WTC11 (cell line): Measurements from ENCODE around the gene RNPEPL1. TPM values are rescaled to one million over a fixed set of nuclear protein-coding genes. Genes with fewer than 3 reads are reported as not detected.

ENCODE experiments used
- CREB1 ChIP-seq: sonication (generic); formaldehyde crosslinking; IDR thresholded peaks from 2 replicates; pipeline ENCODE4 v1.8.0; 2023; ENCODE audit warnings: mild to moderate bottlenecking, missing genetic modification reagents
- CREM ChIP-seq: sonication (generic); formaldehyde crosslinking; IDR thresholded peaks from 2 replicates; pipeline ENCODE4 v1.8.1; 2022; ENCODE audit warnings: mild to moderate bottlenecking, missing genetic modification reagents, moderate library complexity
- EMX1 ChIP-seq: fragments of 250-450 bp; sonication (Bioruptor Pico); IDR thresholded peaks from 2 replicates; pipeline ENCODE4 v1.8.0; 2021; ENCODE audit warnings: mild to moderate bottlenecking
- ESRRA ChIP-seq: sonication (generic); formaldehyde crosslinking; IDR thresholded peaks from 2 replicates; pipeline ENCODE4 v1.8.1; 2022; ENCODE audit warnings: mild to moderate bottlenecking, missing genetic modification reagents, borderline replicate concordance
- FOXJ3 ChIP-seq: sonication (generic); formaldehyde crosslinking; IDR thresholded peaks from 2 replicates; pipeline ENCODE4 v1.9.0; 2021; ENCODE audit warnings: missing genetic modification reagents, mild to moderate bottlenecking, borderline replicate concordance
- GRHL2 ChIP-seq: fragments of 250-450 bp; sonication (Bioruptor Pico); IDR thresholded peaks from 2 replicates; pipeline ENCODE4 v1.8.0; 2022; ENCODE audit warnings: mild to moderate bottlenecking, moderate library complexity; ENCODE audit not compliant: insufficient replicate concordance, severe bottlenecking
- HMGA2 ChIP-seq: fragments of 250-450 bp; sonication (Bioruptor Pico); IDR thresholded peaks from 2 replicates; pipeline ENCODE4 v1.4.0; 2021; ENCODE audit warnings: mild to moderate bottlenecking, moderate library complexity
- JAZF1 ChIP-seq: fragments of 250-450 bp; sonication (Bioruptor Pico); IDR thresholded peaks from 2 replicates; pipeline ENCODE4 v1.9.0; 2021; ENCODE audit warnings: moderate library complexity, mild to moderate bottlenecking, inconsistent platforms
- JUN ChIP-seq: sonication (generic); formaldehyde crosslinking; IDR thresholded peaks from 2 replicates; pipeline ENCODE4 v1.8.0; 2023; ENCODE audit warnings: mild to moderate bottlenecking, missing genetic modification reagents
- NFATC4 ChIP-seq: fragments of 250-450 bp; sonication (Bioruptor Pico); IDR thresholded peaks from 2 replicates; pipeline ENCODE4 v1.9.0; 2021; ENCODE audit warnings: mild to moderate bottlenecking
- NR1H2 ChIP-seq: sonication (generic); formaldehyde crosslinking; IDR thresholded peaks from 2 replicates; pipeline ENCODE4 v1.9.0; 2021; ENCODE audit warnings: mild to moderate bottlenecking, moderate library complexity, missing genetic modification reagents
- PRRX2 ChIP-seq: fragments of 250-450 bp; sonication (Bioruptor Pico); IDR thresholded peaks from 2 replicates; pipeline ENCODE4 v1.8.0; 2021; ENCODE audit warnings: mild to moderate bottlenecking
- SMAD4 ChIP-seq: sonication (generic); formaldehyde crosslinking; IDR thresholded peaks from 2 replicates; pipeline ENCODE4 v1.8.0; 2022; ENCODE audit warnings: mild to moderate bottlenecking, missing genetic modification reagents
- TEAD1 ChIP-seq: sonication (generic); formaldehyde crosslinking; IDR thresholded peaks from 2 replicates; pipeline ENCODE4 v1.8.0; 2022; ENCODE audit warnings: mild to moderate bottlenecking, missing genetic modification reagents
- ZNF138 ChIP-seq: sonication (generic); formaldehyde crosslinking; conservative IDR thresholded peaks from 2 replicates; pipeline ENCODE4 v1.8.1; 2022; ENCODE audit warnings: mild to moderate bottlenecking, moderate library complexity, missing genetic modification reagents
- ZNF396 ChIP-seq: fragments of 250-450 bp; sonication (Bioruptor Pico); IDR thresholded peaks from 2 replicates; pipeline ENCODE4 v1.8.0; 2021; ENCODE audit warnings: mild to moderate bottlenecking, moderate library complexity, borderline replicate concordance
- total RNA-seq: library from RNA; stranded (reverse); gene quantifications from 3 replicates; pipeline ENCODE4 v1.2.3, GENCODE V29; 2021
- TF ChIP-seq, protein P1 (sequence below): sonication (generic); formaldehyde crosslinking; IDR thresholded peaks from 2 replicates; pipeline ENCODE4 v1.8.0; 2023; ENCODE audit warnings: mild to moderate bottlenecking, missing genetic modification reagents
- TF ChIP-seq, protein P2 (sequence below): sonication (generic); formaldehyde crosslinking; IDR thresholded peaks from 2 replicates; pipeline ENCODE4 v1.8.1; 2022; ENCODE audit warnings: mild to moderate bottlenecking, moderate library complexity, missing genetic modification reagents
- TF ChIP-seq, protein P3 (sequence below): sonication (generic); formaldehyde crosslinking; IDR thresholded peaks from 2 replicates; pipeline ENCODE4 v1.8.0; 2022; ENCODE audit warnings: mild to moderate bottlenecking, missing genetic modification reagents
- TF ChIP-seq, protein P4 (sequence below): sonication (generic); formaldehyde crosslinking; IDR thresholded peaks from 2 replicates; pipeline ENCODE4 v1.8.1; 2023; ENCODE audit warnings: mild to moderate bottlenecking, missing genetic modification reagents, moderate library complexity
- TF ChIP-seq, protein P5 (sequence below): fragments of 250-450 bp; sonication (Bioruptor Pico); IDR thresholded peaks from 2 replicates; pipeline ENCODE4 v1.9.0; 2021; ENCODE audit warnings: mild to moderate bottlenecking
- TF ChIP-seq, protein P6 (sequence below): sonication (generic); formaldehyde crosslinking; IDR thresholded peaks from 2 replicates; pipeline ENCODE4 v1.8.0; 2023; ENCODE audit warnings: missing genetic modification reagents
- TF ChIP-seq, protein P7 (sequence below): sonication (generic); formaldehyde crosslinking; IDR thresholded peaks from 2 replicates; pipeline ENCODE4 v1.8.1; 2022; ENCODE audit warnings: low read depth, missing genetic modification reagents, borderline replicate concordance
- TF ChIP-seq, protein P8 (sequence below): sonication (generic); formaldehyde crosslinking; IDR thresholded peaks from 2 replicates; pipeline ENCODE4 v1.8.1; 2023; ENCODE audit warnings: mild to moderate bottlenecking, missing genetic modification reagents, moderate library complexity
- TF ChIP-seq, protein P9 (sequence below): sonication (generic); formaldehyde crosslinking; IDR thresholded peaks from 2 replicates; pipeline ENCODE4 v1.8.1; 2023; ENCODE audit warnings: mild to moderate bottlenecking, moderate library complexity, missing genetic modification reagents
- TF ChIP-seq, protein P10 (sequence below): sonication (generic); formaldehyde crosslinking; conservative IDR thresholded peaks from 2 replicates; pipeline ENCODE4 v1.8.1; 2022; ENCODE audit warnings: mild to moderate bottlenecking, missing genetic modification reagents

The RNPEPL1 gene
- total RNA-seq, 1 experiment from 2014 or later = 18.8 TPM

DNA sequence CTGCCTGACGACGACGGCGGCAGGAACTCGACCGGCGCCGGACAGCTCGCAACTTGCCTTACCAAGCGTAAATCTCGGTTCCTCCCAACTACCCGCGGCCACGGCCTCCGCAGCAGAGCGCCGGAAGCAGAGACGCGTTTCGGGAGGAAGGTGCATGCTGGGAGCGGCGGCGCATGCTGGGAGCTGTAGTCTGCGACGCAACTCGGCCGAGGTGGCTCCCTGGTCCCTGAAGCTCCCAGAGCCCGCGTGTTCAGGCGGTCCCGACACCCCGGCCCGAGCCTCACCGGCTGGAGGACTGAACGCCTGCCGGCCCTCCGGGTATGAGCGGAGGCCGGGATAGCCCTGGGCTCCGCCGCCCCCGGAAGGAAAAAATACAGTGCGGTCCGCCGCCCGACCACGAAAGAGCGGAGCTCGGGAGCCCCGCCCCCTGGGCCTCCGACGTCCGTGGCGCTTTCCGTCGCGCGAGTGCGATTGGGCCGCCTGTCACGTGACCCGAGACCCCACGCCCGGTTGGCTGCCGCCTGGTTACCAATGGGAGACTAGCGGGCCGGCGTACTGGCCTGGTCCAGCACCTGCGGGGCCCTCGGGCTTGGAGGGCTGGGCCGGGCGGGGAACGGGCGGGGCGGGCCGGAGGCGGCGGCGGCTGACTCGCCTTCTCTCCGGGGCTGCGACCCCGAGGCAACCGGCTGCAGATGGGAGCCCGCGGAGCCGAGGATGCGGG lies 18.1 kb downstream of the RNPEPL1 start, which contains the start of gene CAPN10 (continued):
- TF ChIP-seq NR1H2 = no peak
- TF ChIP-seq, protein P1, sequence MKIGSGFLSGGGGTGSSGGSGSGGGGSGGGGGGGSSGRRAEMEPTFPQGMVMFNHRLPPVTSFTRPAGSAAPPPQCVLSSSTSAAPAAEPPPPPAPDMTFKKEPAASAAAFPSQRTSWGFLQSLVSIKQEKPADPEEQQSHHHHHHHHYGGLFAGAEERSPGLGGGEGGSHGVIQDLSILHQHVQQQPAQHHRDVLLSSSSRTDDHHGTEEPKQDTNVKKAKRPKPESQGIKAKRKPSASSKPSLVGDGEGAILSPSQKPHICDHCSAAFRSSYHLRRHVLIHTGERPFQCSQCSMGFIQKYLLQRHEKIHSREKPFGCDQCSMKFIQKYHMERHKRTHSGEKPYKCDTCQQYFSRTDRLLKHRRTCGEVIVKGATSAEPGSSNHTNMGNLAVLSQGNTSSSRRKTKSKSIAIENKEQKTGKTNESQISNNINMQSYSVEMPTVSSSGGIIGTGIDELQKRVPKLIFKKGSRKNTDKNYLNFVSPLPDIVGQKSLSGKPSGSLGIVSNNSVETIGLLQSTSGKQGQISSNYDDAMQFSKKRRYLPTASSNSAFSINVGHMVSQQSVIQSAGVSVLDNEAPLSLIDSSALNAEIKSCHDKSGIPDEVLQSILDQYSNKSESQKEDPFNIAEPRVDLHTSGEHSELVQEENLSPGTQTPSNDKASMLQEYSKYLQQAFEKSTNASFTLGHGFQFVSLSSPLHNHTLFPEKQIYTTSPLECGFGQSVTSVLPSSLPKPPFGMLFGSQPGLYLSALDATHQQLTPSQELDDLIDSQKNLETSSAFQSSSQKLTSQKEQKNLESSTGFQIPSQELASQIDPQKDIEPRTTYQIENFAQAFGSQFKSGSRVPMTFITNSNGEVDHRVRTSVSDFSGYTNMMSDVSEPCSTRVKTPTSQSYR (CRISPR knock-in tag) = no peak
- TF ChIP-seq, protein P2, sequence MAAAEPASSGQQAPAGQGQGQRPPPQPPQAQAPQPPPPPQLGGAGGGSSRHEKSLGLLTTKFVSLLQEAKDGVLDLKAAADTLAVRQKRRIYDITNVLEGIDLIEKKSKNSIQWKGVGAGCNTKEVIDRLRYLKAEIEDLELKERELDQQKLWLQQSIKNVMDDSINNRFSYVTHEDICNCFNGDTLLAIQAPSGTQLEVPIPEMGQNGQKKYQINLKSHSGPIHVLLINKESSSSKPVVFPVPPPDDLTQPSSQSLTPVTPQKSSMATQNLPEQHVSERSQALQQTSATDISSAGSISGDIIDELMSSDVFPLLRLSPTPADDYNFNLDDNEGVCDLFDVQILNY (CRISPR knock-in tag) = 0 out of 2 replicates have a peak, but pooled peaks have one; percentile 23
- TF ChIP-seq, protein P3, sequence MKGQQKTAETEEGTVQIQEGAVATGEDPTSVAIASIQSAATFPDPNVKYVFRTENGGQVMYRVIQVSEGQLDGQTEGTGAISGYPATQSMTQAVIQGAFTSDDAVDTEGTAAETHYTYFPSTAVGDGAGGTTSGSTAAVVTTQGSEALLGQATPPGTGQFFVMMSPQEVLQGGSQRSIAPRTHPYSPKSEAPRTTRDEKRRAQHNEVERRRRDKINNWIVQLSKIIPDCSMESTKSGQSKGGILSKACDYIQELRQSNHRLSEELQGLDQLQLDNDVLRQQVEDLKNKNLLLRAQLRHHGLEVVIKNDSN (CRISPR knock-in tag) = peak; percentile 95
- TF ChIP-seq ESRRA (CRISPR knock-in tag) = no peak; the same call in 1 of the 2 replicates
- TF ChIP-seq, protein P4, sequence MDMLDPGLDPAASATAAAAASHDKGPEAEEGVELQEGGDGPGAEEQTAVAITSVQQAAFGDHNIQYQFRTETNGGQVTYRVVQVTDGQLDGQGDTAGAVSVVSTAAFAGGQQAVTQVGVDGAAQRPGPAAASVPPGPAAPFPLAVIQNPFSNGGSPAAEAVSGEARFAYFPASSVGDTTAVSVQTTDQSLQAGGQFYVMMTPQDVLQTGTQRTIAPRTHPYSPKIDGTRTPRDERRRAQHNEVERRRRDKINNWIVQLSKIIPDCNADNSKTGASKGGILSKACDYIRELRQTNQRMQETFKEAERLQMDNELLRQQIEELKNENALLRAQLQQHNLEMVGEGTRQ (CRISPR knock-in tag) = peak; percentile 97
- 0 out of 2 replicates have a peak, but pooled peaks have one; percentile 51 for TF ChIP-seq TEAD1 (CRISPR knock-in tag)
- TF ChIP-seq EMX1 (CRISPR knock-in tag) = no peak
- TF ChIP-seq, protein P5, sequence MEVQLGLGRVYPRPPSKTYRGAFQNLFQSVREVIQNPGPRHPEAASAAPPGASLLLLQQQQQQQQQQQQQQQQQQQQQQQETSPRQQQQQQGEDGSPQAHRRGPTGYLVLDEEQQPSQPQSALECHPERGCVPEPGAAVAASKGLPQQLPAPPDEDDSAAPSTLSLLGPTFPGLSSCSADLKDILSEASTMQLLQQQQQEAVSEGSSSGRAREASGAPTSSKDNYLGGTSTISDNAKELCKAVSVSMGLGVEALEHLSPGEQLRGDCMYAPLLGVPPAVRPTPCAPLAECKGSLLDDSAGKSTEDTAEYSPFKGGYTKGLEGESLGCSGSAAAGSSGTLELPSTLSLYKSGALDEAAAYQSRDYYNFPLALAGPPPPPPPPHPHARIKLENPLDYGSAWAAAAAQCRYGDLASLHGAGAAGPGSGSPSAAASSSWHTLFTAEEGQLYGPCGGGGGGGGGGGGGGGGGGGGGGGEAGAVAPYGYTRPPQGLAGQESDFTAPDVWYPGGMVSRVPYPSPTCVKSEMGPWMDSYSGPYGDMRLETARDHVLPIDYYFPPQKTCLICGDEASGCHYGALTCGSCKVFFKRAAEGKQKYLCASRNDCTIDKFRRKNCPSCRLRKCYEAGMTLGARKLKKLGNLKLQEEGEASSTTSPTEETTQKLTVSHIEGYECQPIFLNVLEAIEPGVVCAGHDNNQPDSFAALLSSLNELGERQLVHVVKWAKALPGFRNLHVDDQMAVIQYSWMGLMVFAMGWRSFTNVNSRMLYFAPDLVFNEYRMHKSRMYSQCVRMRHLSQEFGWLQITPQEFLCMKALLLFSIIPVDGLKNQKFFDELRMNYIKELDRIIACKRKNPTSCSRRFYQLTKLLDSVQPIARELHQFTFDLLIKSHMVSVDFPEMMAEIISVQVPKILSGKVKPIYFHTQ (CRISPR knock-in tag) = no peak
- TF ChIP-seq, protein P6, sequence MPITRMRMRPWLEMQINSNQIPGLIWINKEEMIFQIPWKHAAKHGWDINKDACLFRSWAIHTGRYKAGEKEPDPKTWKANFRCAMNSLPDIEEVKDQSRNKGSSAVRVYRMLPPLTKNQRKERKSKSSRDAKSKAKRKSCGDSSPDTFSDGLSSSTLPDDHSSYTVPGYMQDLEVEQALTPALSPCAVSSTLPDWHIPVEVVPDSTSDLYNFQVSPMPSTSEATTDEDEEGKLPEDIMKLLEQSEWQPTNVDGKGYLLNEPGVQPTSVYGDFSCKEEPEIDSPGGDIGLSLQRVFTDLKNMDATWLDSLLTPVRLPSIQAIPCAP (CRISPR knock-in tag) = no peak
- TF ChIP-seq, protein P7, sequence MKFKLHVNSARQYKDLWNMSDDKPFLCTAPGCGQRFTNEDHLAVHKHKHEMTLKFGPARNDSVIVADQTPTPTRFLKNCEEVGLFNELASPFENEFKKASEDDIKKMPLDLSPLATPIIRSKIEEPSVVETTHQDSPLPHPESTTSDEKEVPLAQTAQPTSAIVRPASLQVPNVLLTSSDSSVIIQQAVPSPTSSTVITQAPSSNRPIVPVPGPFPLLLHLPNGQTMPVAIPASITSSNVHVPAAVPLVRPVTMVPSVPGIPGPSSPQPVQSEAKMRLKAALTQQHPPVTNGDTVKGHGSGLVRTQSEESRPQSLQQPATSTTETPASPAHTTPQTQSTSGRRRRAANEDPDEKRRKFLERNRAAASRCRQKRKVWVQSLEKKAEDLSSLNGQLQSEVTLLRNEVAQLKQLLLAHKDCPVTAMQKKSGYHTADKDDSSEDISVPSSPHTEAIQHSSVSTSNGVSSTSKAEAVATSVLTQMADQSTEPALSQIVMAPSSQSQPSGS (CRISPR knock-in tag) = no peak
- no peak for TF ChIP-seq ZNF138
- TF ChIP-seq, protein P8, sequence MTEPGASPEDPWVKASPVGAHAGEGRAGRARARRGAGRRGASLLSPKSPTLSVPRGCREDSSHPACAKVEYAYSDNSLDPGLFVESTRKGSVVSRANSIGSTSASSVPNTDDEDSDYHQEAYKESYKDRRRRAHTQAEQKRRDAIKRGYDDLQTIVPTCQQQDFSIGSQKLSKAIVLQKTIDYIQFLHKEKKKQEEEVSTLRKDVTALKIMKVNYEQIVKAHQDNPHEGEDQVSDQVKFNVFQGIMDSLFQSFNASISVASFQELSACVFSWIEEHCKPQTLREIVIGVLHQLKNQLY = no peak
- TF ChIP-seq, protein P9, sequence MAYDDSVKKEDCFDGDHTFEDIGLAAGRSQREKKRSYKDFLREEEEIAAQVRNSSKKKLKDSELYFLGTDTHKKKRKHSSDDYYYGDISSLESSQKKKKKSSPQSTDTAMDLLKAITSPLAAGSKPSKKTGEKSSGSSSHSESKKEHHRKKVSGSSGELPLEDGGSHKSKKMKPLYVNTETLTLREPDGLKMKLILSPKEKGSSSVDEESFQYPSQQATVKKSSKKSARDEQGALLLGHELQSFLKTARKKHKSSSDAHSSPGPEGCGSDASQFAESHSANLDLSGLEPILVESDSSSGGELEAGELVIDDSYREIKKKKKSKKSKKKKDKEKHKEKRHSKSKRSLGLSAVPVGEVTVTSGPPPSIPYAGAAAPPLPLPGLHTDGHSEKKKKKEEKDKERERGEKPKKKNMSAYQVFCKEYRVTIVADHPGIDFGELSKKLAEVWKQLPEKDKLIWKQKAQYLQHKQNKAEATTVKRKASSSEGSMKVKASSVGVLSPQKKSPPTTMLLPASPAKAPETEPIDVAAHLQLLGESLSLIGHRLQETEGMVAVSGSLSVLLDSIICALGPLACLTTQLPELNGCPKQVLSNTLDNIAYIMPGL (CRISPR knock-in tag) = peak; percentile 27; the same call in 1 of the 2 replicates
- TF ChIP-seq CREM = peak; percentile 79; the same call in 1 of the 2 replicates
- TF ChIP-seq GRHL2 (CRISPR knock-in tag) = no peak
- TF ChIP-seq FOXJ3 = no peak
- TF ChIP-seq CREB1 (CRISPR knock-in tag) = no peak
- no peak for TF ChIP-seq PRRX2 (CRISPR knock-in tag)
- TF ChIP-seq NFATC4 (CRISPR knock-in tag) = no peak
- TF ChIP-seq JUN (CRISPR knock-in tag) = no peak
- no peak for TF ChIP-seq HMGA2 (CRISPR knock-in tag)
- TF ChIP-seq, protein P10, sequence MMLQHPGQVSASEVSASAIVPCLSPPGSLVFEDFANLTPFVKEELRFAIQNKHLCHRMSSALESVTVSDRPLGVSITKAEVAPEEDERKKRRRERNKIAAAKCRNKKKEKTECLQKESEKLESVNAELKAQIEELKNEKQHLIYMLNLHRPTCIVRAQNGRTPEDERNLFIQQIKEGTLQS (CRISPR knock-in tag) = no peak
- TF ChIP-seq ZNF396 = no peak
- no peak for TF ChIP-seq SMAD4 (CRISPR knock-in tag)
- TF ChIP-seq JAZF1 (CRISPR knock-in tag) = no peak
